CD4-positive, alpha-beta T cell treated with Interleukin-10 for 1 hour (primary cell): ENCODE data around the gene RPS4Y1.
A peak's percentile ranks its signal among the peaks of the same experiment; 100 is the strongest.

Experiments used
- DNase-seq: peaks from one replicate; pipeline ENCODE4 v3.0.0-alpha.2; 2020

RPS4Y1 gene

DNA sequence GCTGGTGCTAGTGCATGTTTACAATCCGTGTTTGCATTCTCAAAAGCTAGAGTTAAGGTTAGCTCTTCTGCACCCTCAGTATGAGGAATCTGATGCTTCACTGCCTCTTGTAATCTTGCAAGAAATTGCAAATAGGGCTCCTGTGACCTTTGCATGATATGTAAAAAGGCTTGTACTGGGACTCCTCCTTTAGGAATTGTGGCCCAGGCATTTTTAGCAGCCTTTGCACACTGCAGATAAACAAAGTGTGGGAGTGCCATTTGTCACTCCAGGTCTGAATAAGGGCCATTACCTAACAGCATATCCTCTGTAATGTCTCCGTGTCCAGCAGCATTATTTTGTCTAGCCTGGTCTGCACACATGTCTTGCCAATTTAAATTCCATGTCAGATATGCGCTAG, 44.5 kb downstream of the RPS4Y1 start:
- no peak for DNase-seq

DNA sequence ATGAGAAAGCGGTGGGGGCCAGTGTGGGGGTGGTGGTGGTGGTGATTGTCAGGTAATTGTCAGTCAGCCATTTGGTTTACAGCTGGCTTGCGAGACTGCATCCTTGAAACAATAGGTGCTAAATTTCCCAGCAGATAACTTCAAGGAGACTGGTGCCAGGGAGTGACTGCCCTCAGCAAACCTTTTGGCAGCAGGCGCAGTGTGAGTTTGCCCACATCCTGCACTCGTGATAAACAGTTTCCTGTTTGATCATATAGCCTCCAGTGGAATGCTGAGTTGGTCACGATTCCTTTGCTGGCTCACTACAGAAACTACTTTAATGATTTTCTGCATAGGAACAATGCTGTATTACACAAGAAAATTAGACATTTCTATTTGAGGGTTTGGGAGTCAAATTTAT, 46.0 kb downstream of the RPS4Y1 start:
- peak; percentile 29 for DNase-seq

DNA sequence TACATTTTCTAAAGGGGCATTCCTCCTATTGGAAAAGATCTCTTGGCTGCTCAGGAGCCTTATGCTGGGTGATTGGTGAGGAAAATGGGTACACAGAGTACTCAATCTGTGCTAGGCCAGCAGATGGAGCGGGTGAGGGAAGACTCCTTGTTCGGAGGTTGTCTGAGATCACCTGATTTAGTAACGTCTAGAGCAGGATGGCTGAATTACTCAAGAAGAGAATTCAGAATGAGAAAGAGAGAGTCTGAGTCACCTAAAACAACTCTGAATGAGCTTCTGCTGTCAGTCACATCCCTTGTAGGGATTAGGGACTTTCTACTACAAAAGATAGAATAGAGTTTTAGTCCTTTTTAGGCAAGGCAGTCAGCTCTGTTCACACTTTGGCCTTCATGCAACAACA, 46.6 kb downstream of the RPS4Y1 start:
- no peak for DNase-seq

DNA sequence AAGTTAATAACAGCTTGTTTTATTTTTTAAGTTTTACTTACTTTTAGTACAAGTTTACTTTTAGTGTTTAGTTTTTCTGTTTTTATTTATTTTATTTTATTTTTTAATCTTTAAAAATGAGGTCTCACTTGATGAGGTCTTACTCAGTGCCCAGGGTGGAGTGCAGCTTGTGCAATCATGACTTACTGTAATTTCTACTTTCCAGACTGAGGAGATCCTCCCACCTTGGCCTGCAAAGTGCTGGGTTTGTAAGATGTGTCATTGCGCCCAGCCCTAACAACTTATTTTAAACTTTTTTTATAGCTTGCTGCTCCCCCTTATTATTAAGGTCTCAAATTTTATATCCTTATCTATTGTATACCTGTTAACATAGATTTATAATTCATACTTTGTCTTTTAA, 52.1 kb downstream of the RPS4Y1 start:
- DNase-seq = no peak

DNA sequence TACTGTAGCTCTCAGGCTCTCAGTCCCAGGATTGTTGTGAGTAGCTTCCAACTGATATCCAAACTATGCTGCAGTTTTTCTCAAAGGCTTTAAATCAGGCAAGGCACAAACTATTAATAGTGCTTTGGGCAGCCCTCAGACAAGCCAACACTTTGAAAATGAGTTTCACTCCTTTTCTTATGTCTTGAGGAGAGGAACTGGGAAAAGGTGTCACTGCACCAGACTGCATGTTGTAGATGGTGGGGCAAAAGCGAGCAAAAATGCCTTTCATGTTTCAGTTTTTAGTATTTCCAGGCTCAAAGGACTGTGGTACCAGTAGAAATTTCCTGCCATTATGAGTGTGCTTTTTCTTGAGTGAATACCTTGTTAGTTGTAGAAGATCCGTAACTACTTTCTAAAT, 54.6 kb downstream of the RPS4Y1 start:
- no peak for DNase-seq

DNA sequence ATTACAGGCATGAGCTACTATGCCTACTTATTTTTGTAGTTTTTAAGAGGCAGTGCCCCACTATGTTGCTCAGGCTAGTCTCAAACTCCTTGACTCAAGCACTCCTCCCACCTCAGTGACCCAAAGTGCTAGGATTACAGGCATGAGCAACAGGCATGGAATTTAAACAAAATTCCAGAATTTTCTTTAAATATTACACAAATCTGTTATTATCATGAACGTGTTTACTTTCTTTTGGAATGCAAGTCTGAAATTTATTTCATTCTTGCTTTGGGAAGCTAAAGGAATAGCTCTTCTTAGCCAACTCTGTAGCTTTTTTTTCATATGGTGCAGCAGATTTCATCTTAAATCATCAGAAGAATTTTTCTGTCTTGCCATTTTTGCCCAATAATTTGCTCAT, 66.0 kb downstream of the RPS4Y1 start:
- no peak for DNase-seq

DNA sequence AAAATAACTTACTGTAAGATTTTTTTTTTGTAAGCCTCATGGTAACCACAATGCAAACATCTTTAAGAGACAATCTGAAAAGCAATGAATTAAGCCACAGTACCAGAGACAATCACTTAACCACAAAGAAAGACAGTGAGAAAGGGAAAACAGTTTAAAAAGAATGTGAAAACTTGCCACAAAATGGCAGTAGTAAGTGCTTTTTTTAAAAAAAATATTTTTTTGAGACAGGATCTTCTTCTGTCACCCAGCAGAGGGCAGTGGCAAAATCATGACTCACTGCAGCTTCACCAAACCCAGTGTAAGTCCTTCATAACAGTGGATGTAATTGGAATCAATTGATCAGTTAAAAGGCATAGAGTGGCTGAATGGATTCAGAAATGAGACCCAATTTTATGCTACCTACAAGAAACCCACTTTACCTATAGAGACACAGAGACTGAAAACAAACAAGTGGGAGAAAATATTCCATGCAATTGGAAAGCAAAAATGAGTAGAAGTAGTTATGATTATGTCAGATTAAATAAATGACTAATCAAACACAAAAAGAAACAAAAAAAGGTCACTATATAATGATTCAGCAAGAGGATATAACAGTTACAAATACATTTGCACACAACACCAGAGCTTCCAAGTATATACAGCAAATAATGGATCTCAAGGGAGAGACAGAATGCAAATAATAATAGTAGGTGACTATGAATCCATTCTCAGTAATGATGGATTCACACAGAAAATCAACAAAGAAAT, 71.8 kb downstream of the RPS4Y1 start:
- peak; percentile 55 for DNase-seq
